HEK293 (cell line): ENCODE measurements around the gene RSPH3.

Source experiments
- CTCF ChIA-PET: fragments of 350-600 bp; formaldehyde crosslinking; extraction: SDS; loops from one replicate; lab custom pipeline; 2021; ENCODE audit warnings: antibody characterized with exemption; lab: Yijun Ruan, JAX
- POLR2A ChIA-PET: fragments of 300-600 bp; formaldehyde crosslinking; extraction: SDS; loops from one replicate; lab custom pipeline; 2020; ENCODE audit warnings: antibody characterized with exemption, inconsistent platforms; lab: Yijun Ruan, JAX
- H3K27ac ChIP-seq: fragments of 200-500 bp; sonication (Bioruptor generic); 2 replicates; pipeline ENCODE4 v1.5.1; 2014; ENCODE audit warnings: low read depth, low read length, control low read depth, inconsistent platforms; ENCODE audit errors: extremely low read depth
- H3K36me3 ChIP-seq, 2 experiments: fragments of 200-500 bp in 1 of 2; sonication (Bioruptor generic) in 1 of 2; 1 replicate in 1 of 2; 2 replicates in 1 of 2; pipeline ENCODE4 v1.5.1; 2014 to 2017; ENCODE audit warnings: inconsistent platforms in 2 of 2, low read length in 2 of 2; ENCODE audit not compliant: control insufficient read depth in 2 of 2, insufficient read depth in 1 of 2
- H3K4me1 ChIP-seq: fragments of 200-500 bp; sonication (Bioruptor generic); 2 replicates; pipeline ENCODE4 v1.5.1; 2014; ENCODE audit warnings: mild to moderate bottlenecking, low read length, inconsistent platforms; ENCODE audit not compliant: control insufficient read depth, insufficient read depth
- H3K4me3 ChIP-seq: 2 replicates; pipeline ENCODE4 v1.5.1; 2011; ENCODE audit warnings: low read depth, mild to moderate bottlenecking, control low read depth, low read length, moderate library complexity
- H3K9me3 ChIP-seq: fragments of 200-500 bp; sonication (Bioruptor generic); 2 replicates; pipeline ENCODE4 v1.5.1; 2014; ENCODE audit warnings: low read depth, low read length, inconsistent platforms; ENCODE audit not compliant: control insufficient read depth, insufficient read depth
- GLI2 ChIP-seq: fragments of 450-650 bp; formaldehyde crosslinking; IDR thresholded peaks from 2 replicates; pipeline ENCODE4; 2017; ENCODE audit warnings: missing biosample characterization, missing genetic modification characterization, low read depth, borderline replicate concordance
- KLF8 ChIP-seq: fragments of 450-650 bp; formaldehyde crosslinking; IDR thresholded peaks from 2 replicates; pipeline ENCODE4 v1.5.1; 2016; ENCODE audit warnings: missing biosample characterization, missing genetic modification characterization
- ZBTB17 ChIP-seq: fragments of 450-650 bp; formaldehyde crosslinking; IDR thresholded peaks from 2 replicates; pipeline ENCODE4 v1.5.1; 2016; ENCODE audit warnings: missing biosample characterization, missing genetic modification characterization
- ZNF138 ChIP-seq: fragments of 450-650 bp; formaldehyde crosslinking; IDR thresholded peaks from 2 replicates; pipeline ENCODE4 v1.5.1; 2016; ENCODE audit warnings: missing biosample characterization, missing genetic modification characterization, borderline replicate concordance
- ZNF157 ChIP-seq: fragments of 450-650 bp; formaldehyde crosslinking; IDR thresholded peaks from 2 replicates; pipeline ENCODE4 v1.5.1; 2016; ENCODE audit warnings: missing biosample characterization, missing genetic modification characterization
- ZNF2 ChIP-seq: fragments of 450-650 bp; formaldehyde crosslinking; IDR thresholded peaks from 2 replicates; pipeline ENCODE4 v1.5.1; 2016; ENCODE audit warnings: missing biosample characterization, missing genetic modification characterization
- ZNF248 ChIP-seq: fragments of 450-650 bp; formaldehyde crosslinking; IDR thresholded peaks from 2 replicates; pipeline ENCODE4 v1.5.1; 2017; ENCODE audit warnings: missing biosample characterization, missing genetic modification characterization
- ZNF335 ChIP-seq: fragments of 450-650 bp; formaldehyde crosslinking; conservative IDR thresholded peaks from 2 replicates; pipeline ENCODE4 v1.5.1; 2016; ENCODE audit warnings: missing biosample characterization, missing genetic modification characterization
- ZNF366 ChIP-seq: fragments of 450-650 bp; formaldehyde crosslinking; conservative IDR thresholded peaks from 2 replicates; pipeline ENCODE4 v1.5.1; 2016; ENCODE audit warnings: missing biosample characterization, missing genetic modification characterization
- ZNF37A ChIP-seq: fragments of 450-650 bp; IDR thresholded peaks from 2 replicates; pipeline ENCODE4 v1.5.1; 2018; ENCODE audit warnings: missing biosample characterization, missing genetic modification characterization
- ZNF561 ChIP-seq: fragments of 450-650 bp; IDR thresholded peaks from 2 replicates; pipeline ENCODE4 v1.5.1; 2018; ENCODE audit warnings: missing biosample characterization, missing genetic modification characterization, borderline replicate concordance
- ZNF654 ChIP-seq: fragments of 450-650 bp; formaldehyde crosslinking; IDR thresholded peaks from 2 replicates; pipeline ENCODE4 v1.5.1; 2016; ENCODE audit warnings: low read depth, missing biosample characterization, missing genetic modification characterization
- ZNF660 ChIP-seq: fragments of 450-650 bp; IDR thresholded peaks from 2 replicates; pipeline ENCODE4 v1.5.1; 2018; ENCODE audit warnings: missing biosample characterization, mild to moderate bottlenecking, missing genetic modification characterization
- ZSCAN30 ChIP-seq: fragments of 450-650 bp; IDR thresholded peaks from 2 replicates; pipeline ENCODE4 v1.5.1; 2018; ENCODE audit warnings: missing biosample characterization, mild to moderate bottlenecking, missing genetic modification characterization, moderate library complexity
- TF ChIP-seq, protein P1 (sequence below): fragments of 450-650 bp; formaldehyde crosslinking; IDR thresholded peaks from 2 replicates; pipeline ENCODE4 v1.5.1; 2016; ENCODE audit warnings: missing biosample characterization, missing genetic modification characterization
- TF ChIP-seq, protein P2 (sequence below): fragments of 450-650 bp; formaldehyde crosslinking; conservative IDR thresholded peaks from 2 replicates; pipeline ENCODE4 v1.5.1; 2016; ENCODE audit warnings: low read depth, missing biosample characterization, missing genetic modification characterization
- TF ChIP-seq, protein P3 (sequence below): fragments of 450-650 bp; formaldehyde crosslinking; IDR thresholded peaks from 2 replicates; pipeline ENCODE4 v1.5.1; 2016; ENCODE audit warnings: missing biosample characterization, missing genetic modification characterization
- TF ChIP-seq, protein P4 (sequence below): fragments of 450-650 bp; formaldehyde crosslinking; IDR thresholded peaks from 2 replicates; pipeline ENCODE4 v1.5.1; 2017; ENCODE audit warnings: missing biosample characterization, missing genetic modification characterization

RSPH3 gene

DNA sequence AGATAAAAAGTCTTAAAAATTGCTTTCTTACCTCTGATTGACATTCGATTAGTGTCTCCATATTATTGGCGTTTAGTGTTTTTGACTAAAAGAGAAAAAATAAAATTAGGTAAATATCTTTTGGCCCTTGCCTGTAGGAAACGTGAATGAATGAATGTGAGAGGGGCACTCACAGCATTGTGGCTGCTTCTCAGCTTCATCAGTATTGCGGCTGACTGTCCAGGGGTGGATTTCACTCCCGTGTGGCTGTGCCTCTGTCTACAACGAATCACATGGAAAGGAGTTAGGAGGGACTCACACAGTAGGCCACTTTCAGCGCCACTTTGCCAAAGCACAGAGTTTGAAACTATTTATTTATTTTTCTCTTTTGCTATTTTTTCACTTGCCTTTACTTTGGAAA is 43.9 kb upstream of the RSPH3 start:
- CTCF ChIA-PET, result interaction anchor here (0.5 to 5.4 kb wide), 16 partner anchors 13 to 1846 kb away, joined by 3 to 68 read pairs (median 5); no protein-coding TSS in a partner anchor
- Histone ChIP-seq H3K27ac (no peak overlapping the region), H3K4me3 (no peak overlapping the region), H3K4me1 (no peaks in the 10 kb centered on the region), H3K9me3 (no peaks in the 10 kb centered on the region), H3K36me3 (no peaks in the 10 kb centered on the region)
- POLR2A ChIA-PET, result interaction anchor here (0.7 kb wide), 1 partner anchor 14 kb away, joined by 3 read pairs; no protein-coding TSS in a partner anchor
- TF ChIP-seq, protein P1, sequence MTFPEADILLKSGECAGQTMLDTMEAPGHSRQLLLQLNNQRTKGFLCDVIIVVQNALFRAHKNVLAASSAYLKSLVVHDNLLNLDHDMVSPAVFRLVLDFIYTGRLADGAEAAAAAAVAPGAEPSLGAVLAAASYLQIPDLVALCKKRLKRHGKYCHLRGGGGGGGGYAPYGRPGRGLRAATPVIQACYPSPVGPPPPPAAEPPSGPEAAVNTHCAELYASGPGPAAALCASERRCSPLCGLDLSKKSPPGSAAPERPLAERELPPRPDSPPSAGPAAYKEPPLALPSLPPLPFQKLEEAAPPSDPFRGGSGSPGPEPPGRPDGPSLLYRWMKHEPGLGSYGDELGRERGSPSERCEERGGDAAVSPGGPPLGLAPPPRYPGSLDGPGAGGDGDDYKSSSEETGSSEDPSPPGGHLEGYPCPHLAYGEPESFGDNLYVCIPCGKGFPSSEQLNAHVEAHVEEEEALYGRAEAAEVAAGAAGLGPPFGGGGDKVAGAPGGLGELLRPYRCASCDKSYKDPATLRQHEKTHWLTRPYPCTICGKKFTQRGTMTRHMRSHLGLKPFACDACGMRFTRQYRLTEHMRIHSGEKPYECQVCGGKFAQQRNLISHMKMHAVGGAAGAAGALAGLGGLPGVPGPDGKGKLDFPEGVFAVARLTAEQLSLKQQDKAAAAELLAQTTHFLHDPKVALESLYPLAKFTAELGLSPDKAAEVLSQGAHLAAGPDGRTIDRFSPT (tag by site-specific recombination), result no peak
- TF ChIP-seq, protein P2, sequence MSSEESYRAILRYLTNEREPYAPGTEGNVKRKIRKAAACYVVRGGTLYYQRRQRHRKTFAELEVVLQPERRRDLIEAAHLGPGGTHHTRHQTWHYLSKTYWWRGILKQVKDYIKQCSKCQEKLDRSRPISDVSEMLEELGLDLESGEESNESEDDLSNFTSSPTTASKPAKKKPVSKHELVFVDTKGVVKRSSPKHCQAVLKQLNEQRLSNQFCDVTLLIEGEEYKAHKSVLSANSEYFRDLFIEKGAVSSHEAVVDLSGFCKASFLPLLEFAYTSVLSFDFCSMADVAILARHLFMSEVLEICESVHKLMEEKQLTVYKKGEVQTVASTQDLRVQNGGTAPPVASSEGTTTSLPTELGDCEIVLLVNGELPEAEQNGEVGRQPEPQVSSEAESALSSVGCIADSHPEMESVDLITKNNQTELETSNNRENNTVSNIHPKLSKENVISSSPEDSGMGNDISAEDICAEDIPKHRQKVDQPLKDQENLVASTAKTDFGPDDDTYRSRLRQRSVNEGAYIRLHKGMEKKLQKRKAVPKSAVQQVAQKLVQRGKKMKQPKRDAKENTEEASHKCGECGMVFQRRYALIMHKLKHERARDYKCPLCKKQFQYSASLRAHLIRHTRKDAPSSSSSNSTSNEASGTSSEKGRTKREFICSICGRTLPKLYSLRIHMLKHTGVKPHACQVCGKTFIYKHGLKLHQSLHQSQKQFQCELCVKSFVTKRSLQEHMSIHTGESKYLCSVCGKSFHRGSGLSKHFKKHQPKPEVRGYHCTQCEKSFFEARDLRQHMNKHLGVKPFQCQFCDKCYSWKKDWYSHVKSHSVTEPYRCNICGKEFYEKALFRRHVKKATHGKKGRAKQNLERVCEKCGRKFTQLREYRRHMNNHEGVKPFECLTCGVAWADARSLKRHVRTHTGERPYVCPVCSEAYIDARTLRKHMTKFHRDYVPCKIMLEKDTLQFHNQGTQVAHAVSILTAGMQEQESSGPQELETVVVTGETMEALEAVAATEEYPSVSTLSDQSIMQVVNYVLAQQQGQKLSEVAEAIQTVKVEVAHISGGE (tag by site-specific recombination), result no peak
- no peak for TF ChIP-seq ZNF37A (tag by site-specific recombination)
- no peak for TF ChIP-seq KLF8 (tag by site-specific recombination)

DNA sequence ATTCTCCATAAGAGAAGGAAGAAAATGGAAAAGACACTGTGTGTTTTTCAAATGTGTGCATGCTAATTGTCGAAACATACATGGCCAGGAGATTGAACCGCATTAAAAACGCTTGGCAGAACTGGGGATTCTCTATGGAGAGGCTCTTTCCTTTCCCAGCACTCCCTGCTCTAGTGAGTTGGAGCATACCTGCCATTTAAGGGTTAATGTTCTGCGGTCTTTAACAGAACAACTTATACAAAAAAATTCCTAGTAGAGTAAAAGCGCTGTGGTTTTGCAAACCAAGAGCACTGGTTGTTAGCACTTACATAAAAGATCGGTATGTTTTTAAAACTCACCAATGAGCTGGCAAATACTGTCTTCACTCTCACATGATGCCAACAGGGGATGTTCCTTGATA is 43.2 kb upstream of the RSPH3 start:
- no peak overlapping the region for H3K27ac ChIP-seq
- TF ChIP-seq ZNF157 (tag by site-specific recombination) (no peak), ZNF138 (tag by site-specific recombination) (no peak), ZNF248 (tag by site-specific recombination) (no peak)
- CTCF ChIA-PET, result interaction anchor here (0.6 to 5.4 kb wide), 23 partner anchors 8 to 1845 kb away, joined by 3 to 68 read pairs (median 6); no protein-coding TSS in a partner anchor
- no peaks in the 10 kb centered on the region for H3K36me3 ChIP-seq
- H3K9me3 ChIP-seq, result no peaks in the 10 kb centered on the region
- H3K4me3 ChIP-seq, result no peak overlapping the region
- H3K4me1 ChIP-seq, result no peaks in the 10 kb centered on the region
- POLR2A ChIA-PET, result interaction anchor here (0.7 kb wide), 1 partner anchor 15 kb away, joined by 3 read pairs; no protein-coding TSS in a partner anchor

DNA sequence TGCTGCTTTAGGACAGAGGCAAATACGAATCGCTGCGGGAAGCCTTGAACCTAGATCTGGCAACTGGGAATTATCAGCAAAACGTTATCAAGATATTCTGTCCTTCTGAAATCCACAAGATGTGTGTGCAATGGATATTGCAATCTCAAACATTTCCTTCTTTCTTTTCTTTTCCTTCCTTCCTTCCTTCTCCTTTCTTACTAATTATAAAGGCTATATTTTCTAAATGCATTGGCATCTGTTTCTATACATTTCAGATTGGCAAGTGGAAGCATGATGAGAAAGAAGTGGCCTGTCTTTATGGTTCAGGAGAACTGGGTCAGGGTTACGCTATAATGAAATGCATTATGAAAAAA is 42.8 kb upstream of the RSPH3 start:
- POLR2A ChIA-PET, result no interaction called here
- CTCF ChIA-PET, result interaction anchor here (0.6 to 5.4 kb wide), 26 partner anchors 9 to 339 kb away, joined by 3 to 68 read pairs (median 7); no protein-coding TSS in a partner anchor

DNA sequence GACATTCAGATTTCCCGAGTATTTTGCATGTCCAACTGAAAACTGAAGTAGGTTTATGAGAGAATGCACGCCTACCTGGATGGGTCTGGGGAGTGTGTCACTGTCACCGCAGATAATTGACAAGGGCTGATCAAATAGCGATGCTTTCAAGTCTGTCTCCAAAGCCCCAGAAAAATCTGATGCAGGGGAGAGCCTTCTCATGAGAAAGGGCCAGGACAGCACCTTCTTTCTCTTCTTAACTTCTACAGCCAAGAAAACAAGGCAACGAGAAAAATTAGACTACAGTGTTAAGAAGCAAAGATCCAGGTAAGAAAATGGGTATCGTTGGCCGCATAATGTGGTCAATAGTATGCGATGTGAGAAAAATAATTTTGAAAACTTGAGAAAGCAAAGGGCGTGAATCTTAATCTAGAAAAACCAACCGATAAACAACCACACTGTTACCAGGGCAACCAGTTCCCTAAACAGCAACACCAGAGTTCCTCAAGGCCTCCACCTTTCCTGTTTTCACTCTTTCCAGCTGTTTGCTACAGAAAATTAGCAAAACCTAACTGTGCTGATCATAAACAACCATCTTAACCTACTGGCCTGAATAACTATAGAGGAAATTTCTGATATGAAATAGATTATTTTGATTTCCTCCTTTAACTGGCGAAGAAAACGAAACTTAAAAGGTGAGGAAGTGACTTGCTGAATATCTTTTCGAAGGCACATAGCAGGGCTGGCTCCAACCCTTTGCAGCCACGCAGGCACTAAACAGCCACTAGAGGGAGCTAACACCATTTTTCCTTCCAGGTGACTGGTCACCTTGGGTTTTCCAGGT is 42.2 kb upstream of the RSPH3 start:
- Histone ChIP-seq H3K9me3 (no peaks in the 10 kb centered on the region), H3K4me1 (no peaks in the 10 kb centered on the region)
- TF ChIP-seq, protein P3, sequence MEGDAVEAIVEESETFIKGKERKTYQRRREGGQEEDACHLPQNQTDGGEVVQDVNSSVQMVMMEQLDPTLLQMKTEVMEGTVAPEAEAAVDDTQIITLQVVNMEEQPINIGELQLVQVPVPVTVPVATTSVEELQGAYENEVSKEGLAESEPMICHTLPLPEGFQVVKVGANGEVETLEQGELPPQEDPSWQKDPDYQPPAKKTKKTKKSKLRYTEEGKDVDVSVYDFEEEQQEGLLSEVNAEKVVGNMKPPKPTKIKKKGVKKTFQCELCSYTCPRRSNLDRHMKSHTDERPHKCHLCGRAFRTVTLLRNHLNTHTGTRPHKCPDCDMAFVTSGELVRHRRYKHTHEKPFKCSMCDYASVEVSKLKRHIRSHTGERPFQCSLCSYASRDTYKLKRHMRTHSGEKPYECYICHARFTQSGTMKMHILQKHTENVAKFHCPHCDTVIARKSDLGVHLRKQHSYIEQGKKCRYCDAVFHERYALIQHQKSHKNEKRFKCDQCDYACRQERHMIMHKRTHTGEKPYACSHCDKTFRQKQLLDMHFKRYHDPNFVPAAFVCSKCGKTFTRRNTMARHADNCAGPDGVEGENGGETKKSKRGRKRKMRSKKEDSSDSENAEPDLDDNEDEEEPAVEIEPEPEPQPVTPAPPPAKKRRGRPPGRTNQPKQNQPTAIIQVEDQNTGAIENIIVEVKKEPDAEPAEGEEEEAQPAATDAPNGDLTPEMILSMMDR (tag by site-specific recombination), result peak; percentile 62
- 0 out of 2 replicates have a peak, but pooled peaks have one; percentile 32 for TF ChIP-seq ZSCAN30 (tag by site-specific recombination)
- TF ChIP-seq, protein P4, sequence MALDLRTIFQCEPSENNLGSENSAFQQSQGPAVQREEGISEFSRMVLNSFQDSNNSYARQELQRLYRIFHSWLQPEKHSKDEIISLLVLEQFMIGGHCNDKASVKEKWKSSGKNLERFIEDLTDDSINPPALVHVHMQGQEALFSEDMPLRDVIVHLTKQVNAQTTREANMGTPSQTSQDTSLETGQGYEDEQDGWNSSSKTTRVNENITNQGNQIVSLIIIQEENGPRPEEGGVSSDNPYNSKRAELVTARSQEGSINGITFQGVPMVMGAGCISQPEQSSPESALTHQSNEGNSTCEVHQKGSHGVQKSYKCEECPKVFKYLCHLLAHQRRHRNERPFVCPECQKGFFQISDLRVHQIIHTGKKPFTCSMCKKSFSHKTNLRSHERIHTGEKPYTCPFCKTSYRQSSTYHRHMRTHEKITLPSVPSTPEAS, result no peak
- peak; percentile 75; the same call in 1 of the 2 replicates for TF ChIP-seq ZNF660 (tag by site-specific recombination)
- TF ChIP-seq GLI2 (tag by site-specific recombination), result no peak
- 0 out of 2 replicates have a peak, but pooled peaks have one; percentile 48 for TF ChIP-seq ZNF561 (tag by site-specific recombination)
- peak; percentile 83 for TF ChIP-seq ZNF654
- peak; percentile 35; the same call in 1 of the 2 replicates for TF ChIP-seq ZNF2 (tag by site-specific recombination)
- peak; percentile 24; the same call in 1 of the 2 replicates for TF ChIP-seq ZBTB17 (tag by site-specific recombination)
- TF ChIP-seq, all 188 proteins: peak for 7
- ChIA-PET POLR2A (no interaction called here), CTCF (interaction anchor here (0.6 to 5.4 kb wide), 36 partner anchors 9 to 1410 kb away, joined by 3 to 68 read pairs (median 5); no protein-coding TSS in a partner anchor)
- H3K36me3 ChIP-seq, result no peaks in the 10 kb centered on the region
- H3K27ac ChIP-seq, result no peak overlapping the region
- H3K4me3 ChIP-seq, result no peak overlapping the region

More for the DNA sequence above, 42.8 kb upstream of the RSPH3 start:
- Histone ChIP-seq H3K4me3 (no peak overlapping the region), H3K4me1 (no peaks in the 10 kb centered on the region), H3K9me3 (no peaks in the 10 kb centered on the region), H3K36me3 (no peaks in the 10 kb centered on the region), H3K27ac (no peak overlapping the region)
- TF ChIP-seq ZNF366 (peak; percentile 51; the same call in 1 of the 2 replicates), ZNF335 (tag by site-specific recombination) (no peak)
